IMR-90 (cell line): ENCODE measurements around the gene SAMD4B. TPM values are rescaled to one million over a fixed set of nuclear protein-coding genes. Genes with fewer than 3 reads are reported as not detected.

Source experiments
- ATAC-seq: fragments of 200-7000 bp; cut with Tn5 transposase; 2 replicates; pipeline ENCODE4 v1.9.1; 2020; ENCODE audit warnings: low read depth, mild to moderate bottlenecking, moderate library complexity
- BruUV-seq: library from RNA; stranded (reverse); fragments of 400-500 nt; replicated peaks from 2 replicates; lab custom pipeline; 2021; lab: Mats Ljungman, UMichigan
- CTCF ChIA-PET: fragments of 300-600 bp; formaldehyde crosslinking; extraction: SDS; loops from one replicate; lab custom pipeline; 2021; ENCODE audit warnings: antibody characterized with exemption; lab: Yijun Ruan, JAX
- POLR2A ChIA-PET: fragments of 300-600 bp; sonication (Branson Sonifier 250); formaldehyde crosslinking; loops from one replicate; lab custom pipeline; 2022; ENCODE audit warnings: antibody characterized with exemption; ENCODE audit not compliant: unreplicated experiment; lab: Charles Lee
- DNase-seq: peaks from one replicate; pipeline ENCODE4 v3.0.0; 2013
- H2AFZ ChIP-seq: replicated peaks from 2 replicates; pipeline ENCODE3; 2013; ENCODE audit warnings: low read length, mild to moderate bottlenecking; ENCODE audit not compliant: poor library complexity
- H2AK5ac ChIP-seq: 2 replicates; pipeline ENCODE4 v1.6.1; 2013; ENCODE audit warnings: low read depth, low read length, inconsistent platforms
- H2AK9ac ChIP-seq: replicated peaks from 2 replicates; pipeline ENCODE3; 2013; ENCODE audit warnings: mild to moderate bottlenecking, low read depth, low read length, moderate library complexity; ENCODE audit not compliant: poor library complexity
- H2BK120ac ChIP-seq: 2 replicates; pipeline ENCODE4 v1.6.1; 2013; ENCODE audit warnings: low read depth, low read length, inconsistent platforms
- H2BK15ac ChIP-seq: 3 replicates; pipeline ENCODE4 v1.6.1; 2013; ENCODE audit warnings: low read depth, low read length, inconsistent platforms
- H2BK20ac ChIP-seq: 2 replicates; pipeline ENCODE4 v1.6.1; 2013; ENCODE audit warnings: low read depth, mild to moderate bottlenecking, inconsistent platforms, low read length, moderate library complexity
- H2BK5ac ChIP-seq: 2 replicates; pipeline ENCODE4 v1.6.1; 2013; ENCODE audit warnings: mild to moderate bottlenecking, low read depth, low read length, inconsistent platforms; ENCODE audit not compliant: poor library complexity, severe bottlenecking
- H3K14ac ChIP-seq: replicated peaks from 2 replicates; pipeline ENCODE4 v1.6.1; 2013; ENCODE audit warnings: low read depth, low read length, inconsistent platforms
- H3K18ac ChIP-seq: 2 replicates; pipeline ENCODE4 v1.6.1; 2013; ENCODE audit warnings: low read depth, low read length, control low read depth
- H3K23ac ChIP-seq: 2 replicates; pipeline ENCODE4 v1.6.1; 2013; ENCODE audit warnings: low read depth, low read length, inconsistent platforms
- H3K27ac ChIP-seq: 2 replicates; pipeline ENCODE4 v1.5.1; 2013; ENCODE audit warnings: mild to moderate bottlenecking, control low read depth, low read length; ENCODE audit not compliant: insufficient read depth
- H3K27me3 ChIP-seq: 2 replicates; pipeline ENCODE4 v1.6.1; 2013; ENCODE audit warnings: low read length; ENCODE audit not compliant: control insufficient read depth, insufficient read depth
- H3K36me3 ChIP-seq: 2 replicates; pipeline ENCODE4 v1.6.1; 2013; ENCODE audit warnings: low read length, mixed read lengths; ENCODE audit not compliant: control insufficient read depth, insufficient read depth
- H3K4ac ChIP-seq: 2 replicates; pipeline ENCODE4 v1.6.1; 2013; ENCODE audit warnings: low read depth, low read length, inconsistent platforms
- H3K4me1 ChIP-seq: 2 replicates; pipeline ENCODE4 v1.6.1; 2013; ENCODE audit warnings: low read length, mixed read lengths; ENCODE audit not compliant: control insufficient read depth, insufficient read depth
- H3K4me2 ChIP-seq: 2 replicates; pipeline ENCODE4 v1.6.1; 2013; ENCODE audit warnings: low read depth, mild to moderate bottlenecking, control low read depth, low read length, moderate library complexity
- H3K4me3 ChIP-seq: 2 replicates; pipeline ENCODE4 v1.5.1; 2013; ENCODE audit warnings: low read depth, mild to moderate bottlenecking, control low read depth, low read length, moderate library complexity; ENCODE audit not compliant: insufficient read depth
- H3K56ac ChIP-seq: 2 replicates; pipeline ENCODE4 v1.6.1; 2013; ENCODE audit warnings: low read length, inconsistent platforms; ENCODE audit not compliant: insufficient read depth; ENCODE audit errors: extremely low read depth
- H3K79me1 ChIP-seq, 2 experiments: 2 replicates each; pipeline ENCODE4 v1.6.1; 2013; ENCODE audit warnings: low read length in 2 of 2, inconsistent platforms in 1 of 2, low read depth in 1 of 2
- H3K9ac ChIP-seq: 2 replicates; pipeline ENCODE4 v1.6.1; 2013; ENCODE audit warnings: low read depth, low read length, control low read depth
- H3K9me1 ChIP-seq: 2 replicates; pipeline ENCODE4 v1.6.1; 2013; ENCODE audit warnings: low read length, inconsistent platforms; ENCODE audit not compliant: insufficient read depth
- H3K9me3 ChIP-seq: 2 replicates; pipeline ENCODE4 v1.6.1; 2013; ENCODE audit warnings: low read length; ENCODE audit not compliant: control insufficient read depth, insufficient read depth
- H4K20me1 ChIP-seq: 2 replicates; pipeline ENCODE4 v1.6.1; 2013; ENCODE audit warnings: low read length, inconsistent platforms; ENCODE audit not compliant: insufficient read depth
- H4K5ac ChIP-seq: 2 replicates; pipeline ENCODE4 v1.6.1; 2013; ENCODE audit warnings: mild to moderate bottlenecking, low read depth, low read length, control low read depth
- H4K8ac ChIP-seq, 2 experiments: 2 replicates each; pipeline ENCODE4 v1.6.1; 2013; ENCODE audit warnings: low read depth in 2 of 2, low read length in 2 of 2, control low read depth in 1 of 2, inconsistent platforms in 1 of 2
- H4K91ac ChIP-seq: 2 replicates; pipeline ENCODE4 v1.6.1; 2013; ENCODE audit warnings: low read depth, low read length, inconsistent platforms; ENCODE audit not compliant: insufficient read depth
- BHLHE40 ChIP-seq: fragments of 150-350 bp; IDR thresholded peaks from 2 replicates; pipeline ENCODE4 v1.6.1; 2016; ENCODE audit warnings: mild to moderate bottlenecking, low read depth, low read length
- CEBPB ChIP-seq: IDR thresholded peaks from 2 replicates; pipeline ENCODE4 v1.6.1; 2012; ENCODE audit warnings: low read depth, low read length, improper control_type of control experiment
- CHD1 ChIP-seq: IDR thresholded peaks from 2 replicates; pipeline ENCODE4 v1.6.1; 2012; ENCODE audit warnings: low read depth, low read length, improper control_type of control experiment
- FOS ChIP-seq: fragments of 150-350 bp; IDR thresholded peaks from 2 replicates; pipeline ENCODE4 v1.6.1; 2016; ENCODE audit warnings: low read depth, low read length
- MAFK ChIP-seq: IDR thresholded peaks from 2 replicates; pipeline ENCODE4 v1.6.1; 2012; ENCODE audit warnings: low read depth, low read length, improper control_type of control experiment
- MAZ ChIP-seq: IDR thresholded peaks from 2 replicates; pipeline ENCODE4 v1.6.1; 2012; ENCODE audit warnings: low read depth, mild to moderate bottlenecking, low read length, improper control_type of control experiment, moderate library complexity, borderline replicate concordance
- MXI1 ChIP-seq: IDR thresholded peaks from 2 replicates; pipeline ENCODE4 v1.6.1; 2012; ENCODE audit warnings: low read depth, mild to moderate bottlenecking, low read length, moderate library complexity, borderline replicate concordance
- NFE2L2 ChIP-seq: fragments of 150-350 bp; IDR thresholded peaks from 2 replicates; pipeline ENCODE4 v1.6.1; 2016; ENCODE audit warnings: low read depth, mild to moderate bottlenecking, low read length
- POLR2A ChIP-seq: IDR thresholded peaks from 2 replicates; pipeline ENCODE4 v1.6.1; 2012; ENCODE audit warnings: mild to moderate bottlenecking, low read depth, low read length
- RAD21 ChIP-seq: IDR thresholded peaks from 2 replicates; pipeline ENCODE4 v1.6.1; 2012; ENCODE audit warnings: low read length, improper control_type of control experiment
- RCOR1 ChIP-seq: IDR thresholded peaks from 2 replicates; pipeline ENCODE4 v1.6.1; 2012; ENCODE audit warnings: mild to moderate bottlenecking, low read length, improper control_type of control experiment; ENCODE audit not compliant: insufficient replicate concordance
- RFX5 ChIP-seq: IDR thresholded peaks from 2 replicates; pipeline ENCODE4 v1.8.0; 2012; ENCODE audit warnings: low read depth, mild to moderate bottlenecking, low read length, moderate library complexity
- SMC3 ChIP-seq: fragments of 150-350 bp; IDR thresholded peaks from 2 replicates; pipeline ENCODE4 v1.6.1; 2016; ENCODE audit warnings: low read depth, mild to moderate bottlenecking, antibody characterized with exemption, low read length, moderate library complexity
- WGBS, 2 experiments: methylation state at CpG; one replicate each; pipeline versions ENCODE4 v1.1.5 to v1.1.7; 2013; ENCODE audit warnings: missing lambda C conversion rate in 2 of 2; ENCODE audit not compliant: insufficient read length in 1 of 2; ENCODE audit errors: extremely low coverage in 2 of 2; 5-methylcytosine and 5-hydroxymethylcytosine counted together
- dilution Hi-C: fragments of 300-500 bp; cut with HindIII; formaldehyde crosslinking; loops from one replicate; pipeline ENCODE4 v1.14.3; 2018; ENCODE audit warnings: low sequenced_read_pairs; ENCODE audit not compliant: unreplicated experiment
- in situ Hi-C: fragments of 300-500 bp; cut with MboI; formaldehyde crosslinking; loops from 3 replicates; pipeline ENCODE4 v1.14.3; 2019; ENCODE audit warnings: low sequenced_read_pairs, inconsistent platforms, mixed read lengths
- intact Hi-C: fragments of 100-400 bp; cut with micrococcal nuclease; formaldehyde crosslinking; loops from 2 replicates; pipeline ENCODE4 v1.10.0; 2022
- polyA plus RNA-seq, 3 experiments: library from polyadenylated mRNA; depleted of rRNA; stranded (reverse); fragments of >200 nt; gene quantifications; 2 replicates each; pipeline ENCODE4 v1.2.3, GENCODE V29; 2012; ENCODE audit warnings: low replicate concordance in 1 of 3
- total RNA-seq: library from RNA; depleted of rRNA; stranded (reverse); fragments of >200 nt; gene quantifications from 2 replicates; pipeline ENCODE4 v1.2.3, GENCODE V29; 2012
- TF ChIP-seq, protein P1 (sequence below): fragments of 150-350 bp; IDR thresholded peaks from 2 replicates; pipeline ENCODE4 v1.6.1; 2017; ENCODE audit warnings: mild to moderate bottlenecking, antibody characterized with exemption, low read length, low read depth
- TF ChIP-seq, protein P2 (sequence below): conservative IDR thresholded peaks from 2 replicates; pipeline ENCODE4 v1.5.1; 2012; ENCODE audit warnings: mild to moderate bottlenecking, low read depth, low read length, improper control_type of control experiment
- TF ChIP-seq, protein P3 (sequence below): fragments of 150-350 bp; IDR thresholded peaks from 2 replicates; pipeline ENCODE4 v1.6.1; 2016; ENCODE audit warnings: low read depth, mild to moderate bottlenecking, low read length, moderate library complexity, borderline replicate concordance

SAMD4B gene
- total and polyA plus RNA-seq, 2 of the 4 experiments (the other 2 are of a cell fraction) = 18.3 to 97.2 TPM

DNA sequence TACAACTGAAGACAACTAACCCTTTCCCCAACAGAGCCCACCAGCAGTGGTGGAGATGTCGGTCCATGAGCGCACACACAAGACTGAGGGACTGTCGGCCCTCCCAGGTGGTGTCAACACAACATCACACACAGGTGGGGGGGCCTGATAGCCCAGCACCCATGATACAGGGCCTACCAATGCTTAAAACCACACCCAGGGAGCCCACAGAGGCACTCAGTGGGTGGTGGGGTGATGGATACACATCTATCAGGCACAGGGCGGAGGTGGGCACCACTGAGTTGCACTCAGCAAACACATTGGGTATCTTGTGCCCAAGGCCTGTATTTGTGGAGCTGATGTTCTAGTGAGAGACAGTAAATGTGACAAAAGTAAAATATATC is 57.4 kb downstream of the SAMD4B start:
- Histone ChIP-seq H3K4me2 (no peak overlapping the region), H4K91ac (no peak overlapping the region), H3K23ac (no peak overlapping the region), H2BK120ac (no peak overlapping the region), H3K9me3 (no peaks in the 10 kb centered on the region), H3K9ac (no peak overlapping the region), H4K5ac (no peak overlapping the region), H3K4me3 (no peak overlapping the region), H2BK20ac (peak overlapping the region; percentile 20; the same call in 1 of the 2 replicates), H3K4me1 (peaks cover 27% of the 10 kb centered on the region), H2AFZ (no peak overlapping the region), H3K14ac (no peak overlapping the region), H4K20me1 (peaks cover 17% of the 10 kb centered on the region), H2BK5ac (no peak overlapping the region), H2AK9ac (peak overlapping the region; percentile 9), H2BK15ac (0 out of 3 replicates have a peak overlapping the region, but pooled peaks have one; percentile 28), H3K18ac (no peak overlapping the region), H3K27ac (no peak overlapping the region), H2AK5ac (peak overlapping the region; percentile 32; the same call in 1 of the 2 replicates), H3K4ac (no peak overlapping the region), H3K79me1 (peaks cover 0 to 43% of the 10 kb centered on the region in 2 experiments; a peak in 2 of 4 replicates), H3K36me3 (peaks cover 11% of the 10 kb centered on the region), H3K9me1 (peaks cover 11% of the 10 kb centered on the region), H3K56ac (no peak overlapping the region), H3K27me3 (no peaks in the 10 kb centered on the region), H4K8ac (no peak overlapping the region)
- intact Hi-C loops = no loop called here
- no TSS peak for BruUV-seq
- CTCF ChIA-PET = interaction anchor here (2.0 kb wide), 1 partner anchor 12 kb away, joined by 10 read pairs; the partner anchor contains the start of gene PLEKHG2
- DNase-seq (no peak), ATAC-seq (no peak)
- in situ Hi-C loops = no loop called here
- POLR2A ChIA-PET = interaction anchor here (0.6 kb wide), 1 partner anchor 36 kb away, joined by 3 read pairs; the partner anchor contains the start of gene RPS16
- TF ChIP-seq, protein P1, sequence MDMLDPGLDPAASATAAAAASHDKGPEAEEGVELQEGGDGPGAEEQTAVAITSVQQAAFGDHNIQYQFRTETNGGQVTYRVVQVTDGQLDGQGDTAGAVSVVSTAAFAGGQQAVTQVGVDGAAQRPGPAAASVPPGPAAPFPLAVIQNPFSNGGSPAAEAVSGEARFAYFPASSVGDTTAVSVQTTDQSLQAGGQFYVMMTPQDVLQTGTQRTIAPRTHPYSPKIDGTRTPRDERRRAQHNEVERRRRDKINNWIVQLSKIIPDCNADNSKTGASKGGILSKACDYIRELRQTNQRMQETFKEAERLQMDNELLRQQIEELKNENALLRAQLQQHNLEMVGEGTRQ = no peak
- TF ChIP-seq CEBPB = no peak
- TF ChIP-seq SMC3 = no peak
- TF ChIP-seq MXI1 = no peak
- no peak for TF ChIP-seq RCOR1
- TF ChIP-seq, protein P2, sequence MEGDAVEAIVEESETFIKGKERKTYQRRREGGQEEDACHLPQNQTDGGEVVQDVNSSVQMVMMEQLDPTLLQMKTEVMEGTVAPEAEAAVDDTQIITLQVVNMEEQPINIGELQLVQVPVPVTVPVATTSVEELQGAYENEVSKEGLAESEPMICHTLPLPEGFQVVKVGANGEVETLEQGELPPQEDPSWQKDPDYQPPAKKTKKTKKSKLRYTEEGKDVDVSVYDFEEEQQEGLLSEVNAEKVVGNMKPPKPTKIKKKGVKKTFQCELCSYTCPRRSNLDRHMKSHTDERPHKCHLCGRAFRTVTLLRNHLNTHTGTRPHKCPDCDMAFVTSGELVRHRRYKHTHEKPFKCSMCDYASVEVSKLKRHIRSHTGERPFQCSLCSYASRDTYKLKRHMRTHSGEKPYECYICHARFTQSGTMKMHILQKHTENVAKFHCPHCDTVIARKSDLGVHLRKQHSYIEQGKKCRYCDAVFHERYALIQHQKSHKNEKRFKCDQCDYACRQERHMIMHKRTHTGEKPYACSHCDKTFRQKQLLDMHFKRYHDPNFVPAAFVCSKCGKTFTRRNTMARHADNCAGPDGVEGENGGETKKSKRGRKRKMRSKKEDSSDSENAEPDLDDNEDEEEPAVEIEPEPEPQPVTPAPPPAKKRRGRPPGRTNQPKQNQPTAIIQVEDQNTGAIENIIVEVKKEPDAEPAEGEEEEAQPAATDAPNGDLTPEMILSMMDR = no peak
- no peak for TF ChIP-seq POLR2A
- no peak for TF ChIP-seq CHD1
- no peak for TF ChIP-seq BHLHE40
- TF ChIP-seq MAFK = no peak
- TF ChIP-seq FOS = no peak
- no peak for TF ChIP-seq MAZ
- TF ChIP-seq, protein P3, sequence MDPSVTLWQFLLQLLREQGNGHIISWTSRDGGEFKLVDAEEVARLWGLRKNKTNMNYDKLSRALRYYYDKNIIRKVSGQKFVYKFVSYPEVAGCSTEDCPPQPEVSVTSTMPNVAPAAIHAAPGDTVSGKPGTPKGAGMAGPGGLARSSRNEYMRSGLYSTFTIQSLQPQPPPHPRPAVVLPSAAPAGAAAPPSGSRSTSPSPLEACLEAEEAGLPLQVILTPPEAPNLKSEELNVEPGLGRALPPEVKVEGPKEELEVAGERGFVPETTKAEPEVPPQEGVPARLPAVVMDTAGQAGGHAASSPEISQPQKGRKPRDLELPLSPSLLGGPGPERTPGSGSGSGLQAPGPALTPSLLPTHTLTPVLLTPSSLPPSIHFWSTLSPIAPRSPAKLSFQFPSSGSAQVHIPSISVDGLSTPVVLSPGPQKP = no peak
- no peak for TF ChIP-seq RAD21
- no peak for TF ChIP-seq NFE2L2
- TF ChIP-seq RFX5 = no peak
- WGBS, 2 experiments = no CpG with 5 or more reads among the region's 4 CpGs
- dilution Hi-C loops = no loop called here
